GM12878 (cell line): ENCODE measurements around the gene C16orf86. TPM values are rescaled to one million over a fixed set of nuclear protein-coding genes. Genes with fewer than 3 reads are reported as not detected.

Source experiments
- ATAC-seq: fragments of 200-7000 bp; cut with Tn5 transposase; 3 replicates; pipeline ENCODE4 v1.9.1; 2020; ENCODE audit warnings: mild to moderate bottlenecking, moderate library complexity
- BruUV-seq: library from RNA; stranded (reverse); fragments of 400-500 nt; replicated peaks from 2 replicates; lab custom pipeline; 2021; lab: Mats Ljungman, UMichigan
- CTCF ChIA-PET: fragments of 300-600 bp; sonication (Branson Sonifier 250); formaldehyde crosslinking; extraction: SDS; loops from one replicate; lab custom pipeline; 2021; ENCODE audit warnings: inconsistent platforms; lab: Yijun Ruan, JAX
- POLR2A ChIA-PET: fragments of 350-600 bp; formaldehyde crosslinking; extraction: SDS; loops from one replicate; lab custom pipeline; 2021; ENCODE audit warnings: inconsistent platforms; lab: Charles Lee
- RAD21 ChIA-PET: fragments of 300-600 bp; sonication (Branson Sonifier 250); formaldehyde crosslinking; loops from one replicate; lab custom pipeline; 2023; ENCODE audit warnings: antibody characterized with exemption; ENCODE audit not compliant: unreplicated experiment; lab: Charles Lee
- SMC1A ChIA-PET: fragments of 300-600 bp; sonication (Branson Sonifier 250); formaldehyde crosslinking; loops from one replicate; lab custom pipeline; 2023; ENCODE audit not compliant: unreplicated experiment, uncharacterized antibody; lab: Charles Lee
- DNase-seq: peaks from one replicate; pipeline ENCODE4 v3.0.0-alpha.2; 2011; ENCODE audit warnings: low read depth, low spot score
- FAIRE-seq: peaks from 3 replicates; lab custom pipeline; 2011; peaks lifted over from hg19 to GRCh38; lab: Jason Lieb, UNC
- H2AFZ ChIP-seq: 2 replicates; pipeline ENCODE4 v1.6.0; 2011; ENCODE audit warnings: low read depth, low read length, control low read depth; ENCODE audit not compliant: control insufficient read depth
- H3K27ac ChIP-seq: 2 replicates; pipeline ENCODE4 v1.5.1; 2011; ENCODE audit warnings: control low read depth; ENCODE audit not compliant: control insufficient read depth, insufficient read depth
- H3K27me3 ChIP-seq, 2 experiments: replicated peaks in 1 of 2; 2 replicates each; pipeline versions ENCODE4 v1.6.0 to v1.6.1; 2011; ENCODE audit warnings: low read length in 1 of 2; ENCODE audit not compliant: control insufficient read depth in 2 of 2, insufficient read depth in 2 of 2
- H3K36me3 ChIP-seq, 2 experiments: 2 replicates each; pipeline ENCODE4 v1.5.1; 2011; ENCODE audit warnings: low read length in 1 of 2; ENCODE audit not compliant: control insufficient read depth in 2 of 2, insufficient read depth in 2 of 2
- H3K4me1 ChIP-seq: 2 replicates; pipeline ENCODE4 v1.6.1; 2011; ENCODE audit warnings: mild to moderate bottlenecking, low read length, moderate library complexity, mixed read lengths; ENCODE audit not compliant: control insufficient read depth, insufficient read depth
- H3K4me2 ChIP-seq: 2 replicates; pipeline ENCODE4 v1.6.0; 2011; ENCODE audit warnings: control low read depth; ENCODE audit not compliant: control insufficient read depth, insufficient read depth
- H3K4me3 ChIP-seq: fragments of 200-600 bp; sonication (generic); 2 replicates; pipeline ENCODE4 v1.5.1; 2016
- H3K79me2 ChIP-seq: 2 replicates; pipeline ENCODE4 v1.6.0; 2011; ENCODE audit warnings: low read length; ENCODE audit not compliant: control insufficient read depth, insufficient read depth
- H3K9ac ChIP-seq: 2 replicates; pipeline ENCODE4 v1.8.0; 2011; ENCODE audit warnings: low read length, control low read depth, mixed read lengths; ENCODE audit not compliant: control insufficient read depth, insufficient read depth
- H3K9me3 ChIP-seq: replicated peaks from 3 replicates; pipeline ENCODE4 v1.5.1; 2011; ENCODE audit warnings: mild to moderate bottlenecking, low read length; ENCODE audit not compliant: control insufficient read depth, insufficient read depth
- H4K20me1 ChIP-seq: 2 replicates; pipeline ENCODE4 v1.6.0; 2011; ENCODE audit not compliant: control insufficient read depth, insufficient read depth
- EED ChIP-seq: sonication (generic); IDR thresholded peaks from 2 replicates; pipeline ENCODE4 v1.6.1; 2016; ENCODE audit warnings: antibody characterized with exemption, low read depth
- EZH2 ChIP-seq: IDR thresholded peaks from 2 replicates; pipeline ENCODE4 v1.6.1; 2012; ENCODE audit warnings: low read depth, mild to moderate bottlenecking, control low read depth, inconsistent platforms, low read length, borderline replicate concordance; ENCODE audit not compliant: control insufficient read depth
- POLR2A ChIP-seq: IDR thresholded peaks from 2 replicates; pipeline ENCODE4 v1.6.1; 2011; ENCODE audit warnings: low read depth, mild to moderate bottlenecking, low read length
- RBBP5 ChIP-seq: fragments of 200-600 bp; sonication (generic); conservative IDR thresholded peaks from 2 replicates; pipeline ENCODE4 v1.6.1; 2016
- SMC3 ChIP-seq: IDR thresholded peaks from 2 replicates; pipeline ENCODE4 v1.6.1; 2011; ENCODE audit warnings: low read length, improper control_type of control experiment, borderline replicate concordance
- TCF3 ChIP-seq: IDR thresholded peaks from 2 replicates; pipeline ENCODE4 v1.6.1; 2012; ENCODE audit warnings: low read depth, mild to moderate bottlenecking, low read length, borderline replicate concordance; ENCODE audit not compliant: insufficient read depth
- WGBS: methylation state at CpG from one replicate; pipeline ENCODE4 v1.1.6; 2016; ENCODE audit warnings: low lambda C conversion rate; ENCODE audit not compliant: insufficient replicate concordance, insufficient coverage; ENCODE audit errors: missing lambda C conversion rate; 5-methylcytosine and 5-hydroxymethylcytosine counted together
- in situ Hi-C: fragments of 300-500 bp; cut with MboI; formaldehyde crosslinking; loops from 9 replicates; pipeline ENCODE4 v1.14.3; 2018; ENCODE audit warnings: mixed read lengths
- intact Hi-C: fragments of 100-400 bp; cut with micrococcal nuclease; formaldehyde crosslinking; loops from one replicate; pipeline ENCODE4 v1.14.2; 2022; ENCODE audit not compliant: unreplicated experiment
- polyA plus RNA-seq, 11 experiments: library from polyadenylated mRNA; depleted of rRNA in 4 of 11; unstranded in 6 of 11; stranded (reverse) in 5 of 11; fragments of >200 nt; fragmentation: Nextera tagmentation in 4 of 11; fragmentation: Illumina TruSeq in 1 of 11; extraction: Ambion mirVana in 4 of 11; extraction: Trizol in 1 of 11; gene quantifications; 1 replicate in 1 of 11; 2 replicates in 10 of 11; pipeline versions ENCODE4 v1.2.1 to v1.2.3, GENCODE V29; 2011 to 2016; ENCODE audit warnings: inconsistent platforms in 2 of 11, missing spikeins in 2 of 11, low read depth in 1 of 11
- total RNA-seq, 4 experiments: library from RNA; depleted of rRNA in 3 of 4; stranded (reverse); fragments of >200 nt in 3 of 4; fragmentation: Illumina TruSeq in 1 of 4; extraction: Trizol in 1 of 4; gene quantifications; 2 replicates each; pipeline versions ENCODE4 v1.2.1 to v1.2.3, GENCODE V29; 2013 to 2021

Gene C16orf86
- total and polyA plus RNA-seq, 10 of the 15 experiments (the other 5 are each of a cell fraction or from before 2014, with no cell fraction given): 0.11 to 3.3 (median 1.6) TPM

- Histone ChIP-seq H3K4me3 (no peak overlapping the region), H2AFZ (no peak overlapping the region), H3K4me2 (no peak overlapping the region), H3K27ac (no peak overlapping the region), H3K27me3 (no peaks in the 10 kb centered on the region), H3K9me3 (no peaks in the 10 kb centered on the region), H3K4me1 (peaks cover 10% of the 10 kb centered on the region), H3K9ac (no peak overlapping the region), H3K36me3 (peaks cover 12 to 15% of the 10 kb centered on the region in 2 experiments), H3K79me2 (peaks cover 12% of the 10 kb centered on the region), H4K20me1 (no peaks in the 10 kb centered on the region)
- in situ Hi-C loops (no loop called here), intact Hi-C loops (no loop called here)
- BruUV-seq: no TSS peak
- POLR2A ChIA-PET: interaction anchor here (1.4 kb wide), 1 partner anchor 14 kb away, joined by 3 read pairs; no protein-coding TSS in a partner anchor
- SMC1A ChIA-PET: interaction anchor here (2.1 kb wide), 1 partner anchor 110 kb away, joined by 5 read pairs; no protein-coding TSS in a partner anchor
- FAIRE-seq (no peak), ATAC-seq (no peak), DNase-seq (no peak)
- RAD21 ChIA-PET: no interaction called here
- WGBS: 90% methylated on average over 16 of the region's 16 CpGs
- CTCF ChIA-PET: interaction anchor here (4.1 to 4.3 kb wide), 2 partner anchors 12 to 136 kb away, joined by 24 to 29 read pairs; partner anchors contain the start of gene CARMIL2
- TF ChIP-seq EZH2 (no peak), SMC3 (no peak), RBBP5 (no peak), TCF3 (no peak), POLR2A (peak; percentile 49), EED (no peak)
Measured at GRCh38 chr16:67657017-67657608, 9.5 kb upstream of the C16orf86 start.
